GM19238 (cell line): ENCODE data around the gene UROD.
"Not testable (repeated sequence)": the region's sequence is repeated elsewhere in the genome, so short reads cannot be mapped to it uniquely, and the experiment has no call there.

ENCODE experiments used
- DNase-seq: peaks from one replicate; pipeline ENCODE4 v3.0.0; 2011; ENCODE audit warnings: low spot score; ENCODE audit not compliant: insufficient read length

The UROD gene

GRCh38 chr1:45011837-45012638 is at the start of gene UROD:
TSS of gene UROD (plus strand) at chr1:45012254. CDS start at chr1:45012266, 12 bp downstream.
- peak; percentile 90 for DNase-seq

- DNase-seq, result no peak
Measured at GRCh38 chr1:44962729-44963128, 49.3 kb upstream of the UROD start.

DNA sequence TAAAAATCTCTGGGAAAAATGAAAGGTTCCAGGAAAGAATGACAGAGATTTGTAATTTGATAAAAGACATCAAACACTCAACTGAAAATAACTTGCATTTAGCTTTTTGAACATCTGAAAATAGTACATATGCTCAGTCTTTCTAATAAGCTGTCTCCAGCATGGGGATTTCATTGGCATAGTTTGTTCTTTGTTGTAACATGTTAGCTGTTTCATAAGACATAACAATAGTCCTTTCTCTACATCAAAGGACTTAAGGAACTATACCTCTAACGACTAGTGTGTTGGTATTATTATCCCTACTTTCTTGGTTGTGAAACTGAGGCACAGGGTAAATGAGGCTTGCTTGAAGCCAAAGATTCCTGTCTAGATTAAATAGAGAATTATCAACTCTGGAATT is 47.7 kb upstream of the UROD start:
- DNase-seq, result no peak

- no peak for DNase-seq
Measured at GRCh38 chr1:44970317-44970716, 41.7 kb upstream of the UROD start.

DNA sequence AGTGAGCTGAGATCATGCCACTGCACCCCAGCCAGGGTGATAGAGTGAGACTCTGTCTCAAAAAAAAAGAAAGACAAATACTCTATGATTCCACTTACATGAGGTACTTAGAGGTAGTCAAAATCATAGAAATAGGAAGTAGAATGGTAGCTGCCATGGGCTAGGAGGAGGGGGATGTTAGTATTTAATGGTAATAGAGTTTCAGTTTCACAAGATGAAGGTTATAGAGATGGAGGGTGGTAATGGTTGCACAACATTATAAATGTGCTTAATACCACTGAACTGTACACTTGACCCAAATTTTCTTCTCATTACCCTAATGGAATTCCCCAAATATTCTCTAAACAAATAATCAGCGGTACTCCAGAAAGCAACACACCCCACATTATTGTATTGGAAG is 38.4 kb upstream of the UROD start:
- DNase-seq, result no peak

GRCh38 chr1:44976252-44976651 is 35.8 kb upstream of the UROD start:
- DNase-seq, result no peak

GRCh38 chr1:44977372-44977771 is 34.7 kb upstream of the UROD start:
- not testable (repeated sequence) for DNase-seq

GRCh38 chr1:44985747-44986359 is 26.2 kb upstream of the UROD start:
- DNase-seq, result no peak

- no peak for DNase-seq
Measured at GRCh38 chr1:44988531-44989156, 23.4 kb upstream of the UROD start.

GRCh38 chr1:44994309-44994898 is 17.6 kb upstream of the UROD start:
- DNase-seq, result no peak

- no peak for DNase-seq
Measured at GRCh38 chr1:44995467-44996238, 16.4 kb upstream of the UROD start.

- DNase-seq, result no peak
Measured at GRCh38 chr1:44999232-44999631, 12.8 kb upstream of the UROD start.

DNA sequence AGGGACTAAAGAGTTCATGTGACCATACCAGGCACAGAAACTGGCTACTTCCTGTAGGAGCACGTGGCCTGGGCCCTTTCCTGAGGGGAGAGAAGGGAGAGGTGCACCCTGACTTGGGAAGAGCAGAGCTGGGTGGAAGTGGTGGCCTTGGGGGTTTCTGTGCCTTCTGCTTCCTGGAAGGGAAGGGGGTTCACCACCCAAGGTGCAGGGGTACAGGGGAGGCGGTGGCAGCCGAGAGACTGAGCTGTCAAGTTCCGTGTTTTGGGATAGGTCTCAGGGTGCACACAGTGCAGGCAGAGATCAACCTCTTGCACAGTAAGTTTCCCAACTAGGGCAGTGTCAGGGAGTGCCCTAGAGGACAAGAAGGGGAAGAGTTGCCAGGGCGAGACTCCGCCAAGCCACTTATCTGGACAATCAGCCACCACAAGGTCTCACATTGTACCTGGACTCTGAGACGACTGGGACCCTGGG is 11.0 kb upstream of the UROD start:
- DNase-seq, result no peak

- not testable (repeated sequence) for DNase-seq
Measured at GRCh38 chr1:45001576-45001975, 10.5 kb upstream of the UROD start.

- no peak for DNase-seq
Measured at GRCh38 chr1:45002650-45003645, 9.1 kb upstream of the UROD start.

DNA sequence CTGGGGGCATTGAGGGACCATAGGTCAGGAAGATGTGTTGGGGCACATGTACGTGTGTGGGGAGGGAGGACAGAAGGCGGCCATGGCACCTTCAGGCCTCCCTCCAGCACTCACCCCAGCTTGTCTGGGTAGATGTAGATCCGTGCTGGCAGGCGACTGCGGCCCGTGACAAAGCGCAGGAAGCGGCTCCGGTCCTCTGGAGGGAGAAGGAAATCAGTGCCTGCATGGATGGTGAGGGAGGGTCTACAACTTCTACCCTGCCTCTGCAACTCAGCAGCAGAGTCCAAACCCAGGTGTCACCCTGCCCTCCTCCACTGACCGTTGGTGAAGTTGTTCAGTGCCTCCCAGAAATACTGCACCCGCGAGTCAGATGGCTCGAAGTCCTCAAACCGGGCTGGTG is 8.3 kb upstream of the UROD start:
- no peak for DNase-seq

DNA sequence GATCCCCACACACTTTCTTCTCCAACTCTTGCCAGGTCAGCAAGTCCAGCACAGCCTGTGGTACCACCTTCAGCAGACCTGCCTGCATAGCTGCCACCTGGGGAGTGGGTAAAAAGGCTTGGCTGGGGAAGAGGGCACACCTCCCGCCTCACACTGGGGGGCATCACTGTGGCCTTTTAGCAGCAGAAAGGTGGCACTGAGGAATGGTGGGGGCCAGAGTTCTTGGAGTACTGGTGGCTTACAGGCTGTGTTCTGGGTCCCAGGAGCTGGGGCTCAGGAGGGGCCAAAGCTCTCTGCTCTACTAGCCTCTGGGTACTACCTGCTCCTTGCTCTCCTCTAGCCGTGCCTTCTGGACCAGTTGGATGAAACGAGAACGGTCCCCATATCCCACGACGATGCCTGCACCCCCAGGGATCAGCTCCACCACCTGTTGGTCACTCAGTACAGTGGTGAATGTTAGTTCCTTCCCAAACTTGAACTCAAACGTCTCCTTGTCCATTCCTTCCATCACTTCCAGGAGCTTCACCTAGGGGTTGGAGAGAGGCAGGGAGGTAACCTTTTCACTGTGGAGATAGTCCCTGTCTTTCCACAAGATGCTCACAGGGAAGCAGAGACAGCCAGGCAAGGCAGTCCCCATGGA is 7.7 kb upstream of the UROD start:
- no peak for DNase-seq

DNA sequence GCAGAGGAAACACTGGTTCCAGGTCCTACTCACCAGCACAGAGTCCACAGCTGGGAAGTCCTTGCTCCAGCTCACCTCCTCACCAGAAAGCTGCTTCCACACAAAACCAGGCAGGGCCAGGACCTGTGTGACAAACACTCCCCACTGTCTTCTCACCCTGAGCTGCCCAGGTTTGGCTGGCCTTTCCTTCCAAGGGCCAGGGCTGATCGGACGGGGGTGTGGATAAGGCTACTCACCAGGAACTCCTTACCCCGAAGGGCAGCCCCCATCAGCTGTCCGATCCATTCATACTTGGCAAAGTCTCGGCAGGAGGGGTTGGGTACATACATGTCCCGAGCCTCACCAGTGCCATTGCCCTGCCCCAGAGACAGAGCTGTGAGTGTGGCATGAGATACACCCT is 6.3 kb upstream of the UROD start:
- no peak for DNase-seq

GRCh38 chr1:45007311-45007710 is 4.7 kb upstream of the UROD start:
- no peak for DNase-seq

GRCh38 chr1:45008076-45008475 is 4.0 kb upstream of the UROD start:
- DNase-seq, result no peak
